ENCODE measurements around the gene SLC7A5.
"Not testable (repeated sequence)": the region's sequence is repeated elsewhere in the genome, so short reads cannot be mapped to it uniquely, and the experiment has no call there.

Gene SLC7A5

GRCh38 chr16:87887931-87888330 is 18.6 kb upstream of the SLC7A5 start:
- not testable (repeated sequence) for DNase-seq

GRCh38 chr16:87885371-87885967 is 16.2 kb upstream of the SLC7A5 start:
- not testable (repeated sequence) for DNase-seq

GRCh38 chr16:87882436-87883019 is 13.2 kb upstream of the SLC7A5 start:
- DNase-seq: no peak

- no peak for DNase-seq
These were observed 12.3 kb upstream of the SLC7A5 start for GRCh38 chr16:87881324-87882200.

- no peak for DNase-seq
These were observed 10.9 kb upstream of the SLC7A5 start for GRCh38 chr16:87880117-87880696.

- not testable (repeated sequence) for DNase-seq
These were observed 10.2 kb upstream of the SLC7A5 start for GRCh38 chr16:87879411-87880013.

- no peak for DNase-seq
These were observed 9.4 kb upstream of the SLC7A5 start for GRCh38 chr16:87878704-87879103.

- DNase-seq: peak; percentile 40
These were observed 8.7 kb upstream of the SLC7A5 start for GRCh38 chr16:87877942-87878507.

- DNase-seq: peak; percentile 88
These were observed 5.5 kb upstream of the SLC7A5 start for GRCh38 chr16:87874639-87875427.

- not testable (repeated sequence) for DNase-seq
These were observed 1.3 kb upstream of the SLC7A5 start for GRCh38 chr16:87870418-87871291.

- not testable (repeated sequence) for DNase-seq
These were observed 641 bp upstream of the SLC7A5 start for GRCh38 chr16:87869879-87870417.

- DNase-seq: peak; percentile 91
These were observed 865 bp downstream of the SLC7A5 start for GRCh38 chr16:87868254-87869029.

- DNase-seq: peak; percentile 75
These were observed 3.3 kb downstream of the SLC7A5 start for GRCh38 chr16:87865902-87866555.

GRCh38 chr16:87864331-87864989 is 4.8 kb downstream of the SLC7A5 start:
- no peak for DNase-seq

- not testable (repeated sequence) for DNase-seq
These were observed 6.0 kb downstream of the SLC7A5 start for GRCh38 chr16:87863327-87863635.

GRCh38 chr16:87862597-87863326 is 6.5 kb downstream of the SLC7A5 start:
- DNase-seq: peak; percentile 3

GRCh38 chr16:87861300-87862099 is 7.8 kb downstream of the SLC7A5 start:
- not testable (repeated sequence) for DNase-seq

Measured in activated naive CD4-positive, alpha-beta T cell treated with Interleukin-2 at 50 U/mL for 16 hours (primary cell).